Activated CD4-positive, alpha-beta T cell treated with anti-CD3 and anti-CD28 coated beads for 24 hours (primary cell): Measurements from ENCODE around the gene KRTAP10-8.
"Not testable (repeated sequence)": the region's sequence is repeated elsewhere in the genome, so short reads cannot be mapped to it uniquely, and the experiment has no call there.

Experiments used
- DNase-seq, 2 donors: peaks; one replicate each; pipeline ENCODE4 v3.0.0-alpha.2; 2020; ENCODE audit warnings: low read depth in 2 of 2

The KRTAP10-8 gene

GRCh38 chr21:44646366-44647221 lies 34.7 kb downstream of the KRTAP10-8 start, which contains the start of gene KRTAP10-11:
Gene KRTAP10-11, plus strand, starts transcription at chr21:44646414. Its CDS starts 45 bp downstream, at chr21:44646459.
- DNase-seq = not testable (repeated sequence)

GRCh38 chr21:44647222-44647552 lies 35.3 kb downstream of the KRTAP10-8 start:
- DNase-seq = no peak

DNA sequence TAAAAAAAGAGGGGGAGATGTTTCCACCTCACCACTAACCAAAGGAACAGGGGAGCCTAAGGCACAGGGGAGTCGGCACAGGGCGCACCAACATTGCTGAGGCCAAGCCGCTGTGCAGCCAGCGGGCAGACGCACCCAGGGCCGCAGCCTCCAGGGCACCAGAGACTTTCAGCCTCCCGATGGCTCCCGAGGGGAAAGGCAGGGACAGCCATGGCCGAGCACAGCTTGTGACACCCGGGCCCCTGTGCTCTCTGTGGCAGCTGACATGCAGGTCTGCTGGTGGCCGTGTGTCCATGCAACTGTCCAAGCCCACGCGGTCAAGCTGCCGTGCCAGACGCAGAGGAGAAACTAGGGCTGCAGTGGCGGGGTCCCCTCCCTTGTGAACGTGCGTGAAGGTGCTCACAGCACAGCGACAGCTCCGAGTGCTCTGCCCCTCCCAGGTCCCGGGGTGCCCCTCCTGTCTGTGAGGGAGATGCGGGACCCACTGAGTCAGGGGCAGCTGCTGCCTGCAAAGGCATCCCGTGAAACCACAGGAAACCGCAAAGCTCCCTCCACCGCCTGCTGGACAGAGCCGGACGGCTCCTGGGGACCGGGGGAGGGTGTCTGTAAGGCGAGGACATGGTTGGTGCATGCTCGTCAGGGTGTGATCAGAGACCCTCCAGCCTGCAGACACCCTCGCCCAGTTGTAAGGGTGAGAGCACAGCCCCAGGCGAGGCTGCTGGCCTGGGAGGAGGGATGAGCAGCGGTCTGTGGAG lies 36.9 kb downstream of the KRTAP10-8 start:
- DNase-seq = no peak

GRCh38 chr21:44649521-44650100 lies 37.7 kb downstream of the KRTAP10-8 start:
- no peak for DNase-seq

GRCh38 chr21:44650265-44650972 lies 38.5 kb downstream of the KRTAP10-8 start:
- DNase-seq = no peak

DNA sequence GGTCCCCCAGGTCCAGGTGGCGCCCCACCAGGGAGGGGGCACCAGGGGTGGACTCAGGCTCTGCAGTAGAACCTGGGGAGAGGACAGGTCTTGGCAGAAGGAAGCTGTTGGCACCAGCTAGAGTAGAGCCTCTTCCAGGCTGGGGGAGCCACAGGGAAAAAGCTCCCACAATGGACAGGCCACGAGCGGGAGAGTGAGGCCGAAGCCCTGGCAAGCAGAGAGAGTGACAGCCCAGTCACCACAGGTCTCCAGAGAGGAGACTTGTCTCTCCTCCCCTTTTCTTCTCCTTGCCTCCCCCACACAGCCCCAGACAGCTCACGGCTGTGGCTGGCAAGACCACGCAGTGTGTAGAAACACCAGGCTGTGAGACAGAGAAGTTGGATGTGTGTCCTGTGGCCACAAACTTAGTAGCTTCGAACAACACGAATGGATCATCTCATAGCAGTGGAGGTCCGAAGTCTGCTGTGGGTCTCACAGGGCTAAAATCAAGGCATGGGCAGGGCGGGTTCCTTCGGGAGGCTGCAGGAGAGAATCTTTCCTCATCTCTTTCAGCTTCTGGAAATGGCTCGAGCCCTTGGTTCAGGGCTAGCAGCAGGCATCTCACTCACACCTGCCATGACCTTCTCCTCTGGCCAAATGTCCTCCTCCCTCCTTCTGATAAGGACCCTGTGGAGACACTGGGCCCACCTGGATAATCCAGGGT lies 39.2 kb downstream of the KRTAP10-8 start:
- DNase-seq = no peak

DNA sequence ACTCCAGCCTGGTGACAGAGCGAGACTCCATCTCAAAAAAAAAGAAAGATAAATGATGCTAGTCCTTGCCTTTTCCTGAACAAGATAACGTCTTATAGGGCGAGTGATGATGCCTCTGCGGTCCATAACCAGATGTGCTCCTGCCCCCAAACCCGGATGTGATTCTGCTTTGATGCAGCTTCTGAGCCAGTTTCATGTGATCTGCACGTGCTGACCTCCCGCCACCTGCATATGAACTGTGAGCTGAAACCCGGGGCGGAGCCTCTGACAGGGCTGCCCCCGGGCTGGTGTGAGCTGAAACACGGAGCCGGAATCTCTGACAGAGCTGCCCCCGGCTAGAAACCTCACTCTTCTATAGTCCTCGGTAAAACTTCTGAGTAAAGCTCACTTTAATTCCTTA lies 41.2 kb downstream of the KRTAP10-8 start:
- no peak for DNase-seq

- DNase-seq = no peak
Observed at GRCh38 chr21:44653656-44654575, 42.0 kb downstream of the KRTAP10-8 start.

- DNase-seq = no peak
Observed at GRCh38 chr21:44654576-44655175, 42.8 kb downstream of the KRTAP10-8 start, which contains the start of gene KRTAP12-4. Gene KRTAP12-4, minus strand, starts transcription at chr21:44654659. Its CDS starts 45 bp downstream, at chr21:44654614.

GRCh38 chr21:44656868-44657267 lies 45.0 kb downstream of the KRTAP10-8 start:
- no peak for DNase-seq

GRCh38 chr21:44657635-44658540 lies 46.0 kb downstream of the KRTAP10-8 start, which contains the start of gene KRTAP12-3:
Gene KRTAP12-3, plus strand, starts transcription at chr21:44657932. Its CDS starts 48 bp downstream, at chr21:44657980.
- no peak for DNase-seq

DNA sequence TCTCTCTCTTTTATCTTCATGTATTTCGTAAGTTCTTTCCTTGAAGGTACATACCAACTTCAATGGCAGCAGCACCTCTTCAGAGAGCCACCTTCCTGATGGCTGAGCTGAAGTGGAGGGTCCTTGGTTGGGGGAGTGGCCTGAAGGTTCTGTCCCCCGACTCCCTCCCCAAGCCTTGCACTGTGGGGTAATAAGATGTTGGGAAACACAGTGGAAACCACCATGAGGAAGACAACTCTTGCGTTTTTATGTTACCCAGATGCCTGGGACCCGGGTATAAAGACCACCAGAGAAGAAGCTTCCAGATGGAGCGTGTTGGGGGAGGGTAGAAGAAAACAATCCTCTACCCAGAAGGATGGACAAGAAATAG lies 46.6 kb downstream of the KRTAP10-8 start:
- no peak for DNase-seq

GRCh38 chr21:44658913-44659595 lies 47.2 kb downstream of the KRTAP10-8 start:
- no peak for DNase-seq

GRCh38 chr21:44661567-44661966 lies 49.7 kb downstream of the KRTAP10-8 start:
- not testable (repeated sequence) for DNase-seq
